HEK293 (cell line): ENCODE measurements around the gene IFNL1.

ENCODE experiments used
- CTCF ChIA-PET: fragments of 350-600 bp; formaldehyde crosslinking; extraction: SDS; loops from one replicate; lab custom pipeline; 2021; ENCODE audit warnings: antibody characterized with exemption; lab: Yijun Ruan, JAX
- POLR2A ChIA-PET: fragments of 300-600 bp; formaldehyde crosslinking; extraction: SDS; loops from one replicate; lab custom pipeline; 2020; ENCODE audit warnings: antibody characterized with exemption, inconsistent platforms; lab: Yijun Ruan, JAX
- H3K27ac ChIP-seq: fragments of 200-500 bp; sonication (Bioruptor generic); 2 replicates; pipeline ENCODE4 v1.5.1; 2014; ENCODE audit warnings: low read depth, low read length, control low read depth, inconsistent platforms; ENCODE audit errors: extremely low read depth
- H3K36me3 ChIP-seq, 2 experiments: fragments of 200-500 bp in 1 of 2; sonication (Bioruptor generic) in 1 of 2; 1 replicate in 1 of 2; 2 replicates in 1 of 2; pipeline ENCODE4 v1.5.1; 2014 to 2017; ENCODE audit warnings: inconsistent platforms in 2 of 2, low read length in 2 of 2; ENCODE audit not compliant: control insufficient read depth in 2 of 2, insufficient read depth in 1 of 2
- H3K4me1 ChIP-seq: fragments of 200-500 bp; sonication (Bioruptor generic); 2 replicates; pipeline ENCODE4 v1.5.1; 2014; ENCODE audit warnings: mild to moderate bottlenecking, low read length, inconsistent platforms; ENCODE audit not compliant: control insufficient read depth, insufficient read depth
- H3K4me3 ChIP-seq: 2 replicates; pipeline ENCODE4 v1.5.1; 2011; ENCODE audit warnings: low read depth, mild to moderate bottlenecking, control low read depth, low read length, moderate library complexity
- H3K9me3 ChIP-seq: fragments of 200-500 bp; sonication (Bioruptor generic); 2 replicates; pipeline ENCODE4 v1.5.1; 2014; ENCODE audit warnings: low read depth, low read length, inconsistent platforms; ENCODE audit not compliant: control insufficient read depth, insufficient read depth
- BCL11A ChIP-seq: fragments of 450-650 bp; formaldehyde crosslinking; IDR thresholded peaks from 2 replicates; pipeline ENCODE4 v1.5.1; 2016; ENCODE audit warnings: low read depth, missing biosample characterization, missing genetic modification characterization
- WT1 ChIP-seq: fragments of 450-650 bp; formaldehyde crosslinking; IDR thresholded peaks from 2 replicates; pipeline ENCODE4 v1.5.1; 2016; ENCODE audit warnings: missing biosample characterization, missing genetic modification characterization
- ZFP37 ChIP-seq: fragments of 450-650 bp; formaldehyde crosslinking; IDR thresholded peaks from 2 replicates; pipeline ENCODE4 v1.5.1; 2016; ENCODE audit warnings: missing biosample characterization, missing genetic modification characterization
- ZNF133 ChIP-seq: fragments of 450-650 bp; formaldehyde crosslinking; IDR thresholded peaks from 2 replicates; pipeline ENCODE4 v1.5.1; 2016; ENCODE audit warnings: missing biosample characterization, missing genetic modification characterization
- ZNF169 ChIP-seq: fragments of 450-650 bp; formaldehyde crosslinking; IDR thresholded peaks from 2 replicates; pipeline ENCODE4 v1.5.1; 2016; ENCODE audit warnings: missing biosample characterization, missing genetic modification characterization
- ZNF341 ChIP-seq: fragments of 450-650 bp; formaldehyde crosslinking; IDR thresholded peaks from 2 replicates; pipeline ENCODE4; 2016; ENCODE audit warnings: low read depth, missing biosample characterization, missing genetic modification characterization
- ZNF530 ChIP-seq: fragments of 450-650 bp; formaldehyde crosslinking; IDR thresholded peaks from 2 replicates; pipeline ENCODE4 v1.5.1; 2016; ENCODE audit warnings: low read depth, missing biosample characterization, missing genetic modification characterization
- ZNF768 ChIP-seq: fragments of 450-650 bp; formaldehyde crosslinking; IDR thresholded peaks from 2 replicates; pipeline ENCODE4 v1.5.1; 2018; ENCODE audit warnings: missing biosample characterization, mild to moderate bottlenecking, missing genetic modification characterization
- ZSCAN23 ChIP-seq: fragments of 450-650 bp; formaldehyde crosslinking; IDR thresholded peaks from 2 replicates; pipeline ENCODE4 v1.5.1; 2016; ENCODE audit warnings: missing biosample characterization, missing genetic modification characterization
- TF ChIP-seq, protein P1 (sequence below): fragments of 450-650 bp; formaldehyde crosslinking; IDR thresholded peaks from 2 replicates; pipeline ENCODE4 v1.5.1; 2016; ENCODE audit warnings: missing biosample characterization, missing genetic modification characterization
- TF ChIP-seq, protein P2 (sequence below): fragments of 450-650 bp; formaldehyde crosslinking; IDR thresholded peaks from 2 replicates; pipeline ENCODE4 v1.5.1; 2016; ENCODE audit warnings: missing biosample characterization, missing genetic modification characterization
- TF ChIP-seq, protein P3 (sequence below): fragments of 450-650 bp; formaldehyde crosslinking; IDR thresholded peaks from 2 replicates; pipeline ENCODE4 v1.5.1; 2016; ENCODE audit warnings: missing biosample characterization, missing genetic modification characterization
- TF ChIP-seq, protein P4 (sequence below): fragments of 450-650 bp; formaldehyde crosslinking; IDR thresholded peaks from 2 replicates; pipeline ENCODE4 v1.5.1; 2016; ENCODE audit warnings: missing biosample characterization, missing genetic modification characterization
- TF ChIP-seq, protein P5 (sequence below): fragments of 450-650 bp; formaldehyde crosslinking; IDR thresholded peaks from 2 replicates; pipeline ENCODE4 v1.5.1; 2016; ENCODE audit warnings: missing biosample characterization, missing genetic modification characterization, low read depth
- TF ChIP-seq, protein P6 (sequence below): fragments of 450-650 bp; formaldehyde crosslinking; IDR thresholded peaks from 2 replicates; pipeline ENCODE4 v1.5.1; 2016; ENCODE audit warnings: missing biosample characterization, missing genetic modification characterization
- TF ChIP-seq, protein P7 (sequence below): fragments of 450-650 bp; formaldehyde crosslinking; IDR thresholded peaks from 2 replicates; pipeline ENCODE4 v1.5.1; 2016; ENCODE audit warnings: missing biosample characterization, missing genetic modification characterization

IFNL1 gene

DNA sequence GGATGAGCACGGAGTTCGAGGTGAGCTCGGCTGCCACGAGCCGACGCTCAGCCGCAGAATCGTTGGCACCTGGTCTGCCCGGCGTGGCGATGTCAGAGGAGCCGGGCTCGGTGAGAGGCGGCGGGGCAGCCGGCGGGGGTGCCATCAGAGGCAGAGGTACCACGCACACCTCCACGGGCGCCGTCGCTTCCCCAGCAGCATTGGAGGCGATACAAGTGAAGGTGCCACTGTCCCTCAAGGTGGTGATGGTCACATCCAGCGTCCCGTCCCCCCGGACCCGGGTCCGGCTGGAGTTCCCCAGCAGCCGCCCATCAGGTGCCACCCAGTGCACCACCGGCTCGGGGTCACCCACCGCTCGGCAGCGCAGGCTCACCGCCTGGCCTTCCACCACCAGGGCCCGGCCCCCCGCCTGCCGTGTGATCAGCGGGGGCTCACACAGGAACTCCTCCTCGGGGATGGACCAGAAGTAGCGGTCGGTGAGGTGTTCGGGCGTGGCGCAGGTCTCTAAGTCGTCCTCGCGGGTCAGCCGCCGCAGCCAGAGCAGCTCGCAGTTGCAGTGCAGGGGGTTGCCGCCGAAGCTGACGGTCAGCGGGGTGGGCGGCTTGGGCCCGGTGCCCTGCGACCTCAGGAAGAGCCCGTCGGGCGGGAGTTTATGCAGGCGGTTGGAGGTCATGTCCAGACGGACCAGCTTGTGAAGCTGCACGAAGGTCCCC is 18.0 kb downstream of the IFNL1 start (continued):
- TF ChIP-seq, protein P1, sequence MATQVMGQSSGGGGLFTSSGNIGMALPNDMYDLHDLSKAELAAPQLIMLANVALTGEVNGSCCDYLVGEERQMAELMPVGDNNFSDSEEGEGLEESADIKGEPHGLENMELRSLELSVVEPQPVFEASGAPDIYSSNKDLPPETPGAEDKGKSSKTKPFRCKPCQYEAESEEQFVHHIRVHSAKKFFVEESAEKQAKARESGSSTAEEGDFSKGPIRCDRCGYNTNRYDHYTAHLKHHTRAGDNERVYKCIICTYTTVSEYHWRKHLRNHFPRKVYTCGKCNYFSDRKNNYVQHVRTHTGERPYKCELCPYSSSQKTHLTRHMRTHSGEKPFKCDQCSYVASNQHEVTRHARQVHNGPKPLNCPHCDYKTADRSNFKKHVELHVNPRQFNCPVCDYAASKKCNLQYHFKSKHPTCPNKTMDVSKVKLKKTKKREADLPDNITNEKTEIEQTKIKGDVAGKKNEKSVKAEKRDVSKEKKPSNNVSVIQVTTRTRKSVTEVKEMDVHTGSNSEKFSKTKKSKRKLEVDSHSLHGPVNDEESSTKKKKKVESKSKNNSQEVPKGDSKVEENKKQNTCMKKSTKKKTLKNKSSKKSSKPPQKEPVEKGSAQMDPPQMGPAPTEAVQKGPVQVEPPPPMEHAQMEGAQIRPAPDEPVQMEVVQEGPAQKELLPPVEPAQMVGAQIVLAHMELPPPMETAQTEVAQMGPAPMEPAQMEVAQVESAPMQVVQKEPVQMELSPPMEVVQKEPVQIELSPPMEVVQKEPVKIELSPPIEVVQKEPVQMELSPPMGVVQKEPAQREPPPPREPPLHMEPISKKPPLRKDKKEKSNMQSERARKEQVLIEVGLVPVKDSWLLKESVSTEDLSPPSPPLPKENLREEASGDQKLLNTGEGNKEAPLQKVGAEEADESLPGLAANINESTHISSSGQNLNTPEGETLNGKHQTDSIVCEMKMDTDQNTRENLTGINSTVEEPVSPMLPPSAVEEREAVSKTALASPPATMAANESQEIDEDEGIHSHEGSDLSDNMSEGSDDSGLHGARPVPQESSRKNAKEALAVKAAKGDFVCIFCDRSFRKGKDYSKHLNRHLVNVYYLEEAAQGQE (tag by site-specific recombination), result no peak
- TF ChIP-seq ZNF169 (tag by site-specific recombination) (no peak), BCL11A (0 out of 2 replicates have a peak, but pooled peaks have one; percentile 57)
- TF ChIP-seq, all 188 proteins: peak for 2

DNA sequence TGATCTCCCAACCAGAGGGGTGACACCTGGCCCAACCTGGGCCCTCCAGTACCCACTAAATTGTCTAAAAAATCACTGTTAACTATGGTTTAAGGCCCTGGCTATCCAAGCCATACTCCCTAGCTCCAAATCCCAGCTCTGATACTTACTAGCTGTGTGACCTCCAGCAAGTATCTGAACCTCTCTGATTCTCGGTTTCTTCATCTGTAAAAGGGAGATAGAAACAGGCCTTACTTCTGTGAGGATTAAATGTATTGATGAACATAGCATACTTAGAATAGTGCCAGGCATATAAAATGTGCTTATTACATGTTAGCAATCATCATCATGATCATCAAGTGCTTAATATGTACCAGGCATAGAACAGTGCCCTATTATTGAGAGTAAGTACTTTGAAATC is 19.7 kb downstream of the IFNL1 start:
- H3K27ac ChIP-seq, result no peak overlapping the region
- H3K4me3 ChIP-seq, result no peak overlapping the region
- peaks cover 10% of the 10 kb centered on the region for H3K4me1 ChIP-seq
- ChIA-PET POLR2A (interaction anchor here (0.6 to 0.9 kb wide), 2 partner anchors 13 to 305 kb away, joined by 4 to 5 read pairs; no protein-coding TSS in a partner anchor), CTCF (interaction anchor here (0.5 to 1.3 kb wide), 2 partner anchors 12 to 990 kb away, joined by 4 to 16 read pairs; no protein-coding TSS in a partner anchor)
- peaks cover 61 to 70% of the 10 kb centered on the region in 2 experiments for H3K36me3 ChIP-seq
- no peaks in the 10 kb centered on the region for H3K9me3 ChIP-seq
- TF ChIP-seq, protein P2, sequence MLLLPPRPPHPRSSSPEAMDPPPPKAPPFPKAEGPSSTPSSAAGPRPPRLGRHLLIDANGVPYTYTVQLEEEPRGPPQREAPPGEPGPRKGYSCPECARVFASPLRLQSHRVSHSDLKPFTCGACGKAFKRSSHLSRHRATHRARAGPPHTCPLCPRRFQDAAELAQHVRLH (tag by site-specific recombination), result 0 out of 2 replicates have a peak, but pooled peaks have one; percentile 21
- TF ChIP-seq ZSCAN23 (tag by site-specific recombination) (no peak), ZFP37 (tag by site-specific recombination) (no peak), ZNF133 (no peak), WT1 (no peak), ZNF768 (peak; percentile 99; the same call in 1 of the 2 replicates), ZNF530 (tag by site-specific recombination) (no peak), ZNF341 (tag by site-specific recombination) (no peak)
- TF ChIP-seq, protein P3, sequence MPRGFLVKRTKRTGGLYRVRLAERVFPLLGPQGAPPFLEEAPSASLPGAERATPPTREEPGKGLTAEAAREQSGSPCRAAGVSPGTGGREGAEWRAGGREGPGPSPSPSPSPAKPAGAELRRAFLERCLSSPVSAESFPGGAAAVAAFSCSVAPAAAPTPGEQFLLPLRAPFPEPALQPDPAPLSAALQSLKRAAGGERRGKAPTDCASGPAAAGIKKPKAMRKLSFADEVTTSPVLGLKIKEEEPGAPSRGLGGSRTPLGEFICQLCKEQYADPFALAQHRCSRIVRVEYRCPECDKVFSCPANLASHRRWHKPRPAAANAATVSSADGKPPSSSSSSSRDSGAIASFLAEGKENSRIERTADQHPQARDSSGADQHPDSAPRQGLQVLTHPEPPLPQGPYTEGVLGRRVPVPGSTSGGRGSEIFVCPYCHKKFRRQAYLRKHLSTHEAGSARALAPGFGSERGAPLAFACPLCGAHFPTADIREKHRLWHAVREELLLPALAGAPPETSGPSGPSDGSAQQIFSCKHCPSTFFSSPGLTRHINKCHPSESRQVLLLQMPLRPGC (tag by site-specific recombination), result no peak
- TF ChIP-seq, protein P4, sequence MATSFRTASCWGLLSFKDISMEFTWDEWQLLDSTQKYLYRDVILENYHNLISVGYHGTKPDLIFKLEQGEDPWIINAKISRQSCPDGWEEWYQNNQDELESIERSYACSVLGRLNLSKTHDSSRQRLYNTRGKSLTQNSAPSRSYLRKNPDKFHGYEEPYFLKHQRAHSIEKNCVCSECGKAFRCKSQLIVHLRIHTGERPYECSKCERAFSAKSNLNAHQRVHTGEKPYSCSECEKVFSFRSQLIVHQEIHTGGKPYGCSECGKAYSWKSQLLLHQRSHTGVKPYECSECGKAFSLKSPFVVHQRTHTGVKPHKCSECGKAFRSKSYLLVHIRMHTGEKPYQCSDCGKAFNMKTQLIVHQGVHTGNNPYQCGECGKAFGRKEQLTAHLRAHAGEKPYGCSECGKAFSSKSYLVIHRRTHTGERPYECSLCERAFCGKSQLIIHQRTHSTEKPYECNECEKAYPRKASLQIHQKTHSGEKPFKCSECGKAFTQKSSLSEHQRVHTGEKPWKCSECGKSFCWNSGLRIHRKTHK (tag by site-specific recombination), result no peak
- TF ChIP-seq, protein P5, sequence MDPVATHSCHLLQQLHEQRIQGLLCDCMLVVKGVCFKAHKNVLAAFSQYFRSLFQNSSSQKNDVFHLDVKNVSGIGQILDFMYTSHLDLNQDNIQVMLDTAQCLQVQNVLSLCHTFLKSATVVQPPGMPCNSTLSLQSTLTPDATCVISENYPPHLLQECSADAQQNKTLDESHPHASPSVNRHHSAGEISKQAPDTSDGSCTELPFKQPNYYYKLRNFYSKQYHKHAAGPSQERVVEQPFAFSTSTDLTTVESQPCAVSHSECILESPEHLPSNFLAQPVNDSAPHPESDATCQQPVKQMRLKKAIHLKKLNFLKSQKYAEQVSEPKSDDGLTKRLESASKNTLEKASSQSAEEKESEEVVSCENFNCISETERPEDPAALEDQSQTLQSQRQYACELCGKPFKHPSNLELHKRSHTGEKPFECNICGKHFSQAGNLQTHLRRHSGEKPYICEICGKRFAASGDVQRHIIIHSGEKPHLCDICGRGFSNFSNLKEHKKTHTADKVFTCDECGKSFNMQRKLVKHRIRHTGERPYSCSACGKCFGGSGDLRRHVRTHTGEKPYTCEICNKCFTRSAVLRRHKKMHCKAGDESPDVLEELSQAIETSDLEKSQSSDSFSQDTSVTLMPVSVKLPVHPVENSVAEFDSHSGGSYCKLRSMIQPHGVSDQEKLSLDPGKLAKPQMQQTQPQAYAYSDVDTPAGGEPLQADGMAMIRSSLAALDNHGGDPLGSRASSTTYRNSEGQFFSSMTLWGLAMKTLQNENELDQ, result no peak
- TF ChIP-seq, protein P6, sequence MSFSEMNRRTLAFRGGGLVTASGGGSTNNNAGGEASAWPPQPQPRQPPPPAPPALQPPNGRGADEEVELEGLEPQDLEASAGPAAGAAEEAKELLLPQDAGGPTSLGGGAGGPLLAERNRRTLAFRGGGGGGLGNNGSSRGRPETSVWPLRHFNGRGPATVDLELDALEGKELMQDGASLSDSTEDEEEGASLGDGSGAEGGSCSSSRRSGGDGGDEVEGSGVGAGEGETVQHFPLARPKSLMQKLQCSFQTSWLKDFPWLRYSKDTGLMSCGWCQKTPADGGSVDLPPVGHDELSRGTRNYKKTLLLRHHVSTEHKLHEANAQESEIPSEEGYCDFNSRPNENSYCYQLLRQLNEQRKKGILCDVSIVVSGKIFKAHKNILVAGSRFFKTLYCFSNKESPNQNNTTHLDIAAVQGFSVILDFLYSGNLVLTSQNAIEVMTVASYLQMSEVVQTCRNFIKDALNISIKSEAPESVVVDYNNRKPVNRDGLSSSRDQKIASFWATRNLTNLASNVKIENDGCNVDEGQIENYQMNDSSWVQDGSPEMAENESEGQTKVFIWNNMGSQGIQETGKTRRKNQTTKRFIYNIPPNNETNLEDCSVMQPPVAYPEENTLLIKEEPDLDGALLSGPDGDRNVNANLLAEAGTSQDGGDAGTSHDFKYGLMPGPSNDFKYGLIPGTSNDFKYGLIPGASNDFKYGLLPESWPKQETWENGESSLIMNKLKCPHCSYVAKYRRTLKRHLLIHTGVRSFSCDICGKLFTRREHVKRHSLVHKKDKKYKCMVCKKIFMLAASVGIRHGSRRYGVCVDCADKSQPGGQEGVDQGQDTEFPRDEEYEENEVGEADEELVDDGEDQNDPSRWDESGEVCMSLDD (tag by site-specific recombination), result no peak
- TF ChIP-seq, protein P7, sequence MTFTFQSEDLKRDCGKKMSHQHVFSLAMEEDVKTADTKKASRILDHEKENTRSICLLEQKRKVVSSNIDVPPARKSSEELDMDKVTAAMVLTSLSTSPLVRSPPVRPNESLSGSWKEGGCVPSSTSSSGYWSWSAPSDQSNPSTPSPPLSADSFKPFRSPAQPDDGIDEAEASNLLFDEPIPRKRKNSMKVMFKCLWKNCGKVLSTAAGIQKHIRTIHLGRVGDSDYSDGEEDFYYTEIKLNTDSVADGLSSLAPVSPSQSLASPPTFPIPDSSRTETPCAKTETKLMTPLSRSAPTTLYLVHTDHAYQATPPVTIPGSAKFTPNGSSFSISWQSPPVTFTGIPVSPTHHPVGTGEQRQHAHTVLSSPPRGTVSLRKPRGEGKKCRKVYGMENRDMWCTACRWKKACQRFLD (tag by site-specific recombination), result no peak
